Measurements from ENCODE around the gene TMEM54.

Gene TMEM54

GRCh38 chr1:32888134-32888533, 13.1 kb downstream of the TMEM54 start:
- Histone ChIP-seq H2BK5ac (ENCODE audit: low read depth, low read length, poor library complexity, severe bottlenecking) (no peak overlapping the region), H2AK5ac (ENCODE audit: low read length, severe bottlenecking) (no peak overlapping the region), H3K27me3 (ENCODE audit: control insufficient read depth in 1 of 2, insufficient read depth in 1 of 2, low read length in 2 of 2) (peaks cover 85 to 92% of the 10 kb centered on the region in 2 experiments), H3K27ac (ENCODE audit: low read length, poor library complexity, severe bottlenecking) (no peak overlapping the region), H3K4me3 (ENCODE audit: insufficient read depth in 1 of 2, low read depth in 1 of 2, low read length in 2 of 2) (no peak overlapping the region), H3K18ac (ENCODE audit: low read depth in 1 of 2, low read length in 2 of 2) (no peak overlapping the region), H3K4me1 (ENCODE audit: control insufficient read depth, insufficient read depth, low read depth, low read length) (peaks cover 14% of the 10 kb centered on the region), H3K36me3 (ENCODE audit: control insufficient read depth in 1 of 2, insufficient read depth in 2 of 2, low read depth in 1 of 2, low read length in 2 of 2) (no peaks in the 10 kb centered on the region), H3K4ac (ENCODE audit: low read depth in 1 of 2, low read length in 2 of 2) (no peak overlapping the region), H4K91ac (ENCODE audit: low read length) (no peak overlapping the region), H3K23ac (ENCODE audit: low read length in 2 of 2) (no peak overlapping the region), H3K9ac (ENCODE audit: low read length) (no peak overlapping the region), H2BK15ac (ENCODE audit: low read depth, poor library complexity, severe bottlenecking) (no peak overlapping the region), H2AFZ (ENCODE audit: low read depth, low read length) (no peak overlapping the region), H3K79me1 (replicated peaks; ENCODE audit: low read length, poor library complexity, severe bottlenecking) (no peaks in the 10 kb centered on the region), H3K9me3 (ENCODE audit: control insufficient read depth, low read length) (no peaks in the 10 kb centered on the region), H2BK120ac (ENCODE audit: low read depth, low read length) (no peak overlapping the region), H4K8ac (ENCODE audit: low read length) (no peak overlapping the region), H3K4me2 (ENCODE audit: low read length, poor library complexity, severe bottlenecking) (no peak overlapping the region), H3K14ac (ENCODE audit: low read length in 2 of 2) (no peak overlapping the region), H2BK12ac (ENCODE audit: low read length in 2 of 2) (no peak overlapping the region)
- 79% methylated on average over 3 of the region's 3 CpGs for WGBS
- no peak for DNase-seq

GRCh38 chr1:32887623-32888022, 13.6 kb downstream of the TMEM54 start:
- no peak overlapping the region for H2BK15ac ChIP-seq (ENCODE audit: low read depth, poor library complexity, severe bottlenecking)
- no peak overlapping the region for H4K91ac ChIP-seq (ENCODE audit: low read length)
- H3K18ac ChIP-seq (ENCODE audit: low read depth in 1 of 2, low read length in 2 of 2): no peak overlapping the region
- H3K36me3 ChIP-seq (ENCODE audit: control insufficient read depth in 1 of 2, insufficient read depth in 2 of 2, low read depth in 1 of 2, low read length in 2 of 2): no peaks in the 10 kb centered on the region
- H3K4me3 ChIP-seq (ENCODE audit: insufficient read depth in 1 of 2, low read depth in 1 of 2, low read length in 2 of 2): no peak overlapping the region
- no peak overlapping the region for H3K4me2 ChIP-seq (ENCODE audit: low read length, poor library complexity, severe bottlenecking)
- H3K27me3 ChIP-seq (ENCODE audit: control insufficient read depth in 1 of 2, insufficient read depth in 1 of 2, low read length in 2 of 2): peaks cover 83 to 87% of the 10 kb centered on the region in 2 experiments
- H3K9ac ChIP-seq (ENCODE audit: low read length): no peak overlapping the region
- no peaks in the 10 kb centered on the region for H3K9me3 ChIP-seq (ENCODE audit: control insufficient read depth, low read length)
- no peak overlapping the region for H2BK120ac ChIP-seq (ENCODE audit: low read depth, low read length)
- H3K27ac ChIP-seq (ENCODE audit: low read length, poor library complexity, severe bottlenecking): no peak overlapping the region
- no peak overlapping the region for H2AK5ac ChIP-seq (ENCODE audit: low read length, severe bottlenecking)
- no peak overlapping the region for H2BK5ac ChIP-seq (ENCODE audit: low read depth, low read length, poor library complexity, severe bottlenecking)
- no peak overlapping the region for H3K23ac ChIP-seq (ENCODE audit: low read length in 2 of 2)
- no peak overlapping the region for H2AFZ ChIP-seq (ENCODE audit: low read depth, low read length)
- H2BK12ac ChIP-seq (ENCODE audit: low read length in 2 of 2): no peak overlapping the region
- H3K79me1 ChIP-seq (replicated peaks; ENCODE audit: low read length, poor library complexity, severe bottlenecking): no peaks in the 10 kb centered on the region
- no peak overlapping the region for H3K4ac ChIP-seq (ENCODE audit: low read depth in 1 of 2, low read length in 2 of 2)
- DNase-seq: no peak
- peaks cover 10% of the 10 kb centered on the region for H3K4me1 ChIP-seq (ENCODE audit: control insufficient read depth, insufficient read depth, low read depth, low read length)
- WGBS: 87% methylated on average over 11 of the region's 12 CpGs
- no peak overlapping the region for H3K14ac ChIP-seq (ENCODE audit: low read length in 2 of 2)
- no peak overlapping the region for H4K8ac ChIP-seq (ENCODE audit: low read length)

GRCh38 chr1:32886828-32887414, 14.3 kb downstream of the TMEM54 start:
- no peak for DNase-seq
- Histone ChIP-seq H3K27ac (ENCODE audit: low read length, poor library complexity, severe bottlenecking) (no peak overlapping the region), H4K91ac (ENCODE audit: low read length) (no peak overlapping the region), H3K14ac (ENCODE audit: low read length in 2 of 2) (no peak overlapping the region), H3K4me2 (ENCODE audit: low read length, poor library complexity, severe bottlenecking) (no peak overlapping the region), H3K18ac (ENCODE audit: low read depth in 1 of 2, low read length in 2 of 2) (no peak overlapping the region), H3K27me3 (ENCODE audit: control insufficient read depth in 1 of 2, insufficient read depth in 1 of 2, low read length in 2 of 2) (peaks cover 76 to 85% of the 10 kb centered on the region in 2 experiments), H2BK12ac (ENCODE audit: low read length in 2 of 2) (no peak overlapping the region), H4K8ac (ENCODE audit: low read length) (no peak overlapping the region), H3K36me3 (ENCODE audit: control insufficient read depth in 1 of 2, insufficient read depth in 2 of 2, low read depth in 1 of 2, low read length in 2 of 2) (no peaks in the 10 kb centered on the region), H2BK5ac (ENCODE audit: low read depth, low read length, poor library complexity, severe bottlenecking) (no peak overlapping the region), H3K23ac (ENCODE audit: low read length in 2 of 2) (no peak overlapping the region), H3K79me1 (replicated peaks; ENCODE audit: low read length, poor library complexity, severe bottlenecking) (no peaks in the 10 kb centered on the region), H3K9me3 (ENCODE audit: control insufficient read depth, low read length) (no peaks in the 10 kb centered on the region), H2AFZ (ENCODE audit: low read depth, low read length) (no peak overlapping the region), H2BK120ac (ENCODE audit: low read depth, low read length) (no peak overlapping the region), H3K4ac (ENCODE audit: low read depth in 1 of 2, low read length in 2 of 2) (no peak overlapping the region), H3K9ac (ENCODE audit: low read length) (no peak overlapping the region), H3K4me3 (ENCODE audit: insufficient read depth in 1 of 2, low read depth in 1 of 2, low read length in 2 of 2) (no peak overlapping the region), H2BK15ac (ENCODE audit: low read depth, poor library complexity, severe bottlenecking) (no peak overlapping the region), H2AK5ac (ENCODE audit: low read length, severe bottlenecking) (no peak overlapping the region), H3K4me1 (ENCODE audit: control insufficient read depth, insufficient read depth, low read depth, low read length) (peaks cover 7% of the 10 kb centered on the region)
- WGBS: 54% methylated on average over 19 of the region's 19 CpGs

GRCh38 chr1:32886004-32886827, 15.0 kb downstream of the TMEM54 start, which contains the start of gene HPCA:
Gene HPCA, plus strand, starts transcription at chr1:32886491. Its CDS starts 2,408 bp downstream, at chr1:32888899.
- H3K79me1 ChIP-seq (replicated peaks; ENCODE audit: low read length, poor library complexity, severe bottlenecking): no peaks in the 10 kb centered on the region
- H3K14ac ChIP-seq (ENCODE audit: low read length in 2 of 2): no peak within 1 kb of the TSS
- H3K18ac ChIP-seq (ENCODE audit: low read depth in 1 of 2, low read length in 2 of 2): no peak within 1 kb of the TSS
- H2BK15ac ChIP-seq (ENCODE audit: low read depth, poor library complexity, severe bottlenecking): no peak within 1 kb of the TSS
- no peak within 1 kb of the TSS for H3K4ac ChIP-seq (ENCODE audit: low read depth in 1 of 2, low read length in 2 of 2)
- no peak within 1 kb of the TSS for H2BK5ac ChIP-seq (ENCODE audit: low read depth, low read length, poor library complexity, severe bottlenecking)
- peak within 1 kb of the TSS; percentile 55 for H3K4me2 ChIP-seq (ENCODE audit: low read length, poor library complexity, severe bottlenecking)
- H3K4me1 ChIP-seq (ENCODE audit: control insufficient read depth, insufficient read depth, low read depth, low read length): peaks cover 7% of the 10 kb centered on the region
- no peak within 1 kb of the TSS for H2AK5ac ChIP-seq (ENCODE audit: low read length, severe bottlenecking)
- no peaks in the 10 kb centered on the region for H3K36me3 ChIP-seq (ENCODE audit: control insufficient read depth in 1 of 2, insufficient read depth in 2 of 2, low read depth in 1 of 2, low read length in 2 of 2)
- H4K91ac ChIP-seq (ENCODE audit: low read length): no peak within 1 kb of the TSS
- no peak within 1 kb of the TSS for H2BK120ac ChIP-seq (ENCODE audit: low read depth, low read length)
- no peak within 1 kb of the TSS for H2AFZ ChIP-seq (ENCODE audit: low read depth, low read length)
- 5% methylated on average over 48 of the region's 79 CpGs for WGBS
- peak within 1 kb of the TSS in 1 of 2 experiments; percentile 46 for H3K23ac ChIP-seq (ENCODE audit: low read length in 2 of 2)
- no peak within 1 kb of the TSS for H3K4me3 ChIP-seq (ENCODE audit: insufficient read depth in 1 of 2, low read depth in 1 of 2, low read length in 2 of 2)
- DNase-seq: peak; percentile 71
- no peak within 1 kb of the TSS for H3K9ac ChIP-seq (ENCODE audit: low read length)
- H3K27me3 ChIP-seq (ENCODE audit: control insufficient read depth in 1 of 2, insufficient read depth in 1 of 2, low read length in 2 of 2): peaks cover 69 to 85% of the 10 kb centered on the region in 2 experiments
- H4K8ac ChIP-seq (ENCODE audit: low read length): no peak within 1 kb of the TSS
- no peak within 1 kb of the TSS for H3K27ac ChIP-seq (ENCODE audit: low read length, poor library complexity, severe bottlenecking)
- no peaks in the 10 kb centered on the region for H3K9me3 ChIP-seq (ENCODE audit: control insufficient read depth, low read length)
- no peak within 1 kb of the TSS for H2BK12ac ChIP-seq (ENCODE audit: low read length in 2 of 2)
